Activated naive CD8-positive, alpha-beta T cell treated with anti-CD3 and anti-CD28 coated beads for 36 hours (primary cell): Measurements from ENCODE around the gene DUSP16. TPM values are rescaled to one million over a fixed set of nuclear protein-coding genes. Genes with fewer than 3 reads are reported as not detected.
"Not testable (repeated sequence)": the region's sequence is repeated elsewhere in the genome, so short reads cannot be mapped to it uniquely, and the experiment has no call there.

Experiments
- DNase-seq: peaks from one replicate; pipeline ENCODE4 v3.0.0; 2021
- H3K27ac Mint-ChIP-seq: one replicate; pipeline ENCODE4 v1.8.0; 2022; ENCODE audit warnings: mild to moderate bottlenecking, moderate library complexity, mixed read lengths
- H3K27me3 Mint-ChIP-seq: one replicate; pipeline ENCODE4 v1.8.0; 2022; ENCODE audit warnings: mild to moderate bottlenecking, mixed read lengths
- H3K36me3 Mint-ChIP-seq: one replicate; pipeline ENCODE4 v1.8.0; 2021; ENCODE audit warnings: mild to moderate bottlenecking, mixed read lengths
- H3K4me1 Mint-ChIP-seq: one replicate; pipeline ENCODE4 v1.8.0; 2021; ENCODE audit warnings: mixed read lengths
- H3K4me3 Mint-ChIP-seq: one replicate; pipeline ENCODE4 v1.8.0; 2022; ENCODE audit warnings: mild to moderate bottlenecking, moderate library complexity, mixed read lengths
- H3K9me3 Mint-ChIP-seq: one replicate; pipeline ENCODE4 v1.8.0; 2022; ENCODE audit warnings: mixed read lengths
- total RNA-seq, 2 experiments: library from RNA; stranded (reverse); gene quantifications; one replicate each; pipeline ENCODE4 v1.2.3, GENCODE V29; 2021

Gene DUSP16
- total RNA-seq, 2 experiments from 2014 or later, result 21.6 to 24.4 TPM

DNA sequence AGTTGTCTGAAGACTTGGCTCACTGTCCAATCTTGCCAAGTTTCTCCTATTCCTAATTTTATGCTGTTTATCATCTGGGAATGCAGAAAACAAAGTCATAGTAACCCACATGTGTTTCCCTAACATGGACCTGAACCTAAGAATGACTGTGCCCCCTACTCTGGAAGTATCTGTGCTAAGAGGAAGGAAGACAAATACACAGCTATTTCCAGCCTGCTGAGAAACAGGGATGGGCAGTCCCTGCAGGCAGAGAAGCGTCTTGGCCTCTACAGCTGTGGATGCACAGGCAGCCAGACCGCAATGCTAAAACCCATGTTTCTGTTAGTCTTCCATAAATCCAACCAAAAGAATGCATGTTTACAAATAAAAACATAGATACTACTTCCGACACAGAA is 56.2 kb downstream of the DUSP16 start:
- peak overlapping the region; percentile 98 for H3K27ac Mint-ChIP-seq
- peak overlapping the region; percentile 61 for H3K4me3 Mint-ChIP-seq
- H3K36me3 Mint-ChIP-seq, result peaks cover 30% of the 10 kb centered on the region
- H3K9me3 Mint-ChIP-seq, result no peaks in the 10 kb centered on the region
- no peak for DNase-seq
- peaks cover 67% of the 10 kb centered on the region for H3K4me1 Mint-ChIP-seq
- H3K27me3 Mint-ChIP-seq, result no peaks in the 10 kb centered on the region

DNA sequence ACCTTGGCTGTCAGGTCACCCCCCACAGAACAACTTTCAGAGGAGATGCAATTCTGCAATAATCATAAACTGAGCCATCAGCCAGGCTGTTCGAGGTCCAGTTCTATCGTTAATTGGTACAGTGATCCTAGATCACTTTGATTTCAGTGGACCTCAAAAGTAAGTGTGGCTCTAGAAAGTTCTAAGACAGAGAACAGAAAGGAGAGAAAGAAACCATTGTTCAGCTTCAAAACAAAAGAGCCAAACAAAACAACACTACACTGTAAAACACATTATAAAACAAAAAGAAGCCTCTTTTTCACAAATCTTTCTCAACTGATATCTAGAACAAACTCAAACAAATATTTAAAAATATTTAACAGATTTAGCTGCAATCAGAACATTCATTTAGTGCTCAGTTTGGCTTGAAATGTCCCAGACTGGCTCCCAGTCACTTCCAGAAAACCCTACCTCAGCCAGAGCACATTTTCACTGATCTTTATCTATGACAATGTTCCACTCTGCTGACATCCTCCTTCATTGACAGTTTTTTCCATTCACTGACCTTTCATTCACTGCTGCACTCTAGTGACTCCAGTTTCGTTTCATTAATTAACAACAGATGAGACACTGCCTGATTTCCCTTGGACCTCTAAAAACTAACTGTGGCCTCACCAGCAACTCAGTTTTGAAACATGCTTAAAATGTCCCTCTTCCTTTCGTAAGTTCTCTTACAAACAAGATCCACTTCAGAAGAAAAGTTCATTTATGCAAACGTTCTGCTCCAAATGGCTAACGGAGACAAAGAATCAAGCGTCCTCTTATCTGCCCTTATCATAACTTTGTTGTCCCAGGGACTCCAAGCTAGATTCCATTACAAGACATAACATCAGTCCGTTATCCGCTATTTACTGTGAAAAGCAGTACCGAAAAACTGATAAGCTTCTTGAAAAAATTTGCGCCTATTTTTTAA is 56.8 kb downstream of the DUSP16 start:
- Mint-ChIP-seq H3K36me3 (peaks cover 32% of the 10 kb centered on the region), H3K27me3 (no peaks in the 10 kb centered on the region), H3K4me3 (peak overlapping the region; percentile 61), H3K9me3 (no peaks in the 10 kb centered on the region), H3K27ac (peak overlapping the region; percentile 98), H3K4me1 (peaks cover 74% of the 10 kb centered on the region)
- DNase-seq, result peak; percentile 36

DNA sequence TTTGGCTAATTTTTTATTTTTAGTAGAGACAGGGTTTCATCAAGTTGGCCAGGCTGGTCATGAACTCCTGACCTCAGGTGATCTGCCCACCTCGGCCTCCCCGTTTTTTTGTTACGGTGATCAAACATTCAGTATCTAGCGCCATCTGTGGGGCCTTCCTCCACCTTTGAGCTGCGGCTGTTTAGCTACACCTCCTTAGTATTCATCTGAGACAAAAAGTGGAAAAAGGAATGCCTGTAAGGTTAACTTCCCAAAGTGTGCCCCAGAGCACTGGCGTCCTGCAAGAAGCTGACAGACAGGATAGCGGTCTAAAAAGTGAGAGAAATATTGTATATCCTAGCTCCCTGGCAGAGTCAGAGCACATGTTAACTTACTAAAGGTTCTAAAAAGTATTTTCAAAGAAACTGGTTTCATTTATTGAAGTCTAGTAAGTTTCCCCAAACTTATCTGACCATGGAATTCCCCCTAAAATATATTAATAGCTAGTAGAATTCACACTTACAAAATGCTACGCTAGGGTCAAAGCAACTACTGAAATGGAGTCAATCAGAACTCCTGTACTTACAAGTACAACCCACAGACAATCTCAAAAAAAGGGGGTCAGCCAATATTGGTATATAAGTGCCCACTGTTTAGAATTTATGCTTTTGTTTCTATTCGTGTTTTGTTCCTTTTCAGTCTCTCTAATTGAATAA is 59.1 kb downstream of the DUSP16 start:
- DNase-seq, result peak; percentile 13

GRCh38 chr12:12502815-12503151 is 59.9 kb downstream of the DUSP16 start:
- Mint-ChIP-seq H3K4me1 (peaks cover 58% of the 10 kb centered on the region), H3K9me3 (no peaks in the 10 kb centered on the region), H3K27me3 (no peaks in the 10 kb centered on the region), H3K36me3 (peaks cover 18% of the 10 kb centered on the region), H3K27ac (peak overlapping the region; percentile 91), H3K4me3 (no peak overlapping the region)
- DNase-seq, result no peak

More for the DNA sequence above, 59.1 kb downstream of the DUSP16 start:
- Mint-ChIP-seq H3K4me3 (no peak overlapping the region), H3K9me3 (no peaks in the 10 kb centered on the region), H3K27ac (peak overlapping the region; percentile 91), H3K36me3 (peaks cover 25% of the 10 kb centered on the region), H3K4me1 (peaks cover 64% of the 10 kb centered on the region), H3K27me3 (no peaks in the 10 kb centered on the region)

GRCh38 chr12:12502130-12502814 is 60.4 kb downstream of the DUSP16 start:
- H3K4me3 Mint-ChIP-seq, H3K9me3 Mint-ChIP-seq, DNase-seq, H3K27me3 Mint-ChIP-seq: not testable (repeated sequence)
- H3K4me1 Mint-ChIP-seq, result peaks cover 58% of the 10 kb centered on the region
- H3K36me3 Mint-ChIP-seq, result peaks cover 17% of the 10 kb centered on the region
- H3K27ac Mint-ChIP-seq, result peak overlapping the region; percentile 91

DNA sequence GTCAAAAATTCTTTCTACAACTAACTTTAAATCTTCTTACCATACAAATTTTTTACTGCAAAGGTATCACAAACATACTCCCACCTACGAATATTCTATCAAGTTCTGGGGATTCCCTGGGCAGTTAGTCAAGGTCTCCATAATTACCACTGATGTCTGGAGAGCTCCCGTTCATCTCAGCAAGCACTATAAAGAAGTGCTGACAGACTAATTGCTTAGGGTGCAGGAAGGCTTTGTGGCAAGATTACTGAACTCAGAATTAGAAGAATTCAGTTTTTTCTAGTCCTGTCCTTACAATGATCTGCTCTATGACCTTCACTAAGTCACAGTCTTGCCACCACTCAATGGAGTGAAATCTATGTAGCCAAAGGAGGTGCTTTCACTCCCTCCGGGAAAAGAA is 61.5 kb downstream of the DUSP16 start:
- DNase-seq, result no peak
- H3K27ac Mint-ChIP-seq, result no peak overlapping the region
- H3K4me1 Mint-ChIP-seq, result peaks cover 47% of the 10 kb centered on the region
- no peaks in the 10 kb centered on the region for H3K9me3 Mint-ChIP-seq
- peaks cover 15% of the 10 kb centered on the region for H3K36me3 Mint-ChIP-seq
- no peak overlapping the region for H3K4me3 Mint-ChIP-seq
- no peaks in the 10 kb centered on the region for H3K27me3 Mint-ChIP-seq

DNA sequence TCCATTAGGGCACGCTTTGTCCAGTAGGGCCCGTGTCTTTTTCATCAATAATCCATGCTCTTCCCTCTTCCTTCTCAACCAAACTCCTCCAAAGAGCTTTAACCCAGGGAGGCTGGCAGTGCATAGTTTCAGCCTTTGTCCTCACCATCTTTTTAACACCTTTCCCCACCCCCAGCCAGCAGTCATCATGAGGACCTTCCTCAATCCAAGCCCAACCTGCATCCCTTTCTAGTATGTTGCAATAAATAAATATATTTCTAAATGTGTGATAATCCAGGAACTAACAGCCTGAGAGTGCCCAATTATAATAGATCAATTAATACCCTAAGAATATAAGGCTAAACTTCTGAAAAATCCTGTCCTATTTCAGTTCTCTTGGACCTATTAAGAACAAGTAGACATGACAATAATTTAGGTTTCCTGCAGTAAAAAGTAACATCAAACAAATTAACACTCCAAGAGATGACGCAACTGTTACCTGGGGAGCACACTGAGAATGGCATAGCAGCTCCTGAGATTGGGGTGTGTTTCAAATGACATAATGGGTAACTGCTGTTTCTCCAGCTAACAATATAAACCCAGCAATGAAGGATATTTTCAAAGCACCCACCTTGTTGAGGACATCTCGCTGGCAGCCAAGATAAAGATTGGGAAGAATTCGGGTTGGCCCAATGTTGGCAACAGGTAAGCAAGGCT is 62.6 kb downstream of the DUSP16 start:
- DNase-seq, result no peak
- no peaks in the 10 kb centered on the region for H3K9me3 Mint-ChIP-seq
- H3K27ac Mint-ChIP-seq, result no peak overlapping the region
- peaks cover 38% of the 10 kb centered on the region for H3K4me1 Mint-ChIP-seq
- H3K27me3 Mint-ChIP-seq, result no peaks in the 10 kb centered on the region
- H3K4me3 Mint-ChIP-seq, result no peak overlapping the region
- peaks cover 14% of the 10 kb centered on the region for H3K36me3 Mint-ChIP-seq

DNA sequence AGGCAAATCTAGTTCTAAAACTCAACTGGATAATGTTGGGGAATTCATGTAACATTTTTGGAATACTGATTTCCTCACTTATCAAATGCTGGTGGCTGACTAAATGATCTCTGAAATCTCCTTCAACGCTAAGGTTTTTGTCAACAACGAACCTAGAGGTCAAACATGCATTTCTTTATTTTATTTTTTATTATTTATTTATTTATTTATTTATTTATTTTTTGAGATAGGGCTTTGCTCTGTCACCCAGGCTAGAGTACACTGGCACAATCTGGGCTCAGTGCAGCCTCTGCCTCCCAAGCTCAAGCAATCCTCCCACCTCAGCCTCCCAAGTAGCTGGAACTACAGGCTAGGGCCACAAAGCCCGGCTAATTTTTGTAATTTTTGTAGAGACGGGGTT is 64.5 kb downstream of the DUSP16 start:
- Mint-ChIP-seq H3K4me1 (peaks cover 21% of the 10 kb centered on the region), H3K4me3 (no peak overlapping the region), H3K27me3 (no peaks in the 10 kb centered on the region), H3K9me3 (no peaks in the 10 kb centered on the region), H3K27ac (no peak overlapping the region), H3K36me3 (peaks cover 12% of the 10 kb centered on the region)
- DNase-seq, result no peak

DNA sequence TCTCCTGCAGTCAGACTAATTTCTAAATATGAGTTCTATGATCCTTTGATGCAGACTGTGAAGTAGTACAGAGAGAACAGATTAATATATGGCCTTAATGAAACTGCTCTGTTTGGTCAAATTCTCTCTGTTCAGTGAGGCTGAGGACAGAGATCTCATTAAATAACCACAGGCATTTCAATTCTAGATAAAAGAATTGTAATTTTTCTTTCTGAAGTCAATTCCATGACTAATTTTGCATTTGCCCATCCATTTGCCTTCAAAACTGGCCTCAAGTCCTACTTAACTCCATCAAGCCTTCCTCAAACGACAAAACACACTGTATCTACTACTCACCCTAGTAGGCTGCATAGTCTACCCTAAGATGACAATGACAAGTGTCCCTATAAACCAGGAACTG is 67.1 kb downstream of the DUSP16 start:
- Mint-ChIP-seq H3K36me3 (peaks cover 3% of the 10 kb centered on the region), H3K27me3 (no peaks in the 10 kb centered on the region), H3K4me3 (no peak overlapping the region), H3K27ac (no peak overlapping the region), H3K9me3 (no peaks in the 10 kb centered on the region), H3K4me1 (peaks cover 2% of the 10 kb centered on the region)
- no peak for DNase-seq

GRCh38 chr12:12492547-12492946 is 70.1 kb downstream of the DUSP16 start:
- H3K27ac Mint-ChIP-seq, result no peak overlapping the region

GRCh38 chr12:12491606-12492005 is 71.1 kb downstream of the DUSP16 start:
- no peaks in the 10 kb centered on the region for H3K9me3 Mint-ChIP-seq

More at GRCh38 chr12:12492547-12492946, 70.1 kb downstream of the DUSP16 start:
- Mint-ChIP-seq H3K4me3 (no peak overlapping the region), H3K9me3 (no peaks in the 10 kb centered on the region), H3K36me3 (peaks cover 11% of the 10 kb centered on the region), H3K4me1 (peaks cover 4% of the 10 kb centered on the region), H3K27me3 (no peaks in the 10 kb centered on the region)
- no peak for DNase-seq

GRCh38 chr12:12488823-12489550 is 73.7 kb downstream of the DUSP16 start:
- Mint-ChIP-seq H3K27ac (no peak overlapping the region), H3K4me3 (no peak overlapping the region), H3K36me3 (peaks cover 29% of the 10 kb centered on the region), H3K4me1 (peaks cover 9% of the 10 kb centered on the region), H3K9me3 (no peaks in the 10 kb centered on the region), H3K27me3 (no peaks in the 10 kb centered on the region)
- DNase-seq, result no peak

More at GRCh38 chr12:12491606-12492005, 71.1 kb downstream of the DUSP16 start:
- no peak overlapping the region for H3K27ac Mint-ChIP-seq
- no peaks in the 10 kb centered on the region for H3K27me3 Mint-ChIP-seq
- H3K4me1 Mint-ChIP-seq, result peaks cover 6% of the 10 kb centered on the region
- no peak for DNase-seq
- no peak overlapping the region for H3K4me3 Mint-ChIP-seq
- peaks cover 15% of the 10 kb centered on the region for H3K36me3 Mint-ChIP-seq

- Mint-ChIP-seq H3K4me1 (peaks cover 14% of the 10 kb centered on the region), H3K4me3 (no peak overlapping the region), H3K9me3 (no peaks in the 10 kb centered on the region), H3K36me3 (peaks cover 32% of the 10 kb centered on the region), H3K27ac (no peak overlapping the region), H3K27me3 (no peaks in the 10 kb centered on the region)
- no peak for DNase-seq
Observed at GRCh38 chr12:12488296-12488695, 74.4 kb downstream of the DUSP16 start.

- Mint-ChIP-seq H3K9me3 (no peaks in the 10 kb centered on the region), H3K36me3 (peaks cover 37% of the 10 kb centered on the region), H3K4me3 (no peak overlapping the region), H3K27me3 (no peaks in the 10 kb centered on the region), H3K4me1 (peaks cover 19% of the 10 kb centered on the region), H3K27ac (no peak overlapping the region)
- no peak for DNase-seq
Observed at GRCh38 chr12:12487490-12487889, 75.2 kb downstream of the DUSP16 start.
